ENCODE results near the gene FNBP1.
"Not testable (repeated sequence)": the region's sequence is repeated elsewhere in the genome, so short reads cannot be mapped to it uniquely, and the experiment has no call there.

The FNBP1 gene

GRCh38 chr9:129914051-129914450 is 128.9 kb downstream of the FNBP1 start:
- DNase-seq = no peak

DNA sequence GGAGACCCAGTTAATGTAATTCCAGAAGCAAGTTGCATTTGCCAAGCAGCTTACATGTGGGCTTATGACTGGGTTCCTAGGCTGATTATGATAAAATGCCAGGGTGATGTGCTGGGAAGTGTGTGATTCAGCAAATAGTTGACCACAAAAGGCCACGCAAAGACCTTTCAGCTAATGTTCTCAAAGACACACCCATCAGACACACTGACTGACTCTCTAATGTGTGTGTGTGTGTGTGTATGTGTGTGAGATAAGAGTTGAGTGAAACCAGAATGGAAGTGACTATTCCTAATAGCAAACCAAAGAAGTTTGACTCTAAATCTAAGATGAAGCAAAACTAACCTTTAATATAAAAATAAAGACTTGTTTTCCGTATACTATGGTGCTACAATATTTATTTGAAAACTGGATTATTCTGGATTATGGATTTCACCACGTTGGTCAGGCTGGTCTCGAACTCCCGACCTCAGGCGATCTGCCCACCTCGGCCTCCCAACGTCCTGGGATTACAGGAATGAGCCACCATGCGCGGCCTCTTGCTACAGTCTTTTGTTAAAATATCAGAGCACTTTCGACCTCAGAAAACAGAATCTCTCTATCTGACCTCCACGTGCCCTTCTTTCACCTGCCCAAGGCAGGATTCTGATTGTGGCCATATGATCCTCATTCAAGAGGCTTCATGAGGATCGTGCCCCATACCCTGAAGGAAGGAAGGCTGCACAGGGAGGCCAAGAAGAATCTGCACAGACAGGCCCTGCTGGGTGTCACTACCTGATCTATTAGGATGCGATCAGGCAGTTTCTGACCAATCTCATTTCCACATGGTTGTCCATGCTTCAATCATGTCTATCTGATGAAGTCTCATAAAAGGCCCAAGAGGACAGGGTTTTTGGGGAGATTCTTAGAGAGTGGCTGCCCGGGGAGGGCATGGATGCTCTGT is 132.1 kb downstream of the FNBP1 start:
- no peak for DNase-seq

DNA sequence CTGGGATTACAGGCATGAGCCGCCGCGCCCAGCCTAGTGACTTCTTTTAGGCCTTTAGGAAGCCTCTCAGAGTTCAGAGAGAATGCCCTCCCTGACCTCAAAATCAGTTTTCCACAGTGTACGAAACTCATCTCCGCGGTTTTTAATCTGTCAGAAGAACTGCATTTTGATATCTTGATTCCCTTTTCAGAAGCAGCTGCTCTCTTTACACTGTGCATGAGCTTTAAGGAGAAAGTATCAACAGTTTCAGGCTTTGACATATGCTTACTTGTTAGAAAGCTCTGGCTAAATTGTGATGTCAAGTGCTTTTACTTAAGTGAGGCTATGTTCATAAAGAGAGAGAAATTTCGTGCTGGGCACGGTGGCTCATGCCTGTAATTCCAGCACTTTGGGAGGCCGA is 133.1 kb downstream of the FNBP1 start:
- DNase-seq = no peak

DNA sequence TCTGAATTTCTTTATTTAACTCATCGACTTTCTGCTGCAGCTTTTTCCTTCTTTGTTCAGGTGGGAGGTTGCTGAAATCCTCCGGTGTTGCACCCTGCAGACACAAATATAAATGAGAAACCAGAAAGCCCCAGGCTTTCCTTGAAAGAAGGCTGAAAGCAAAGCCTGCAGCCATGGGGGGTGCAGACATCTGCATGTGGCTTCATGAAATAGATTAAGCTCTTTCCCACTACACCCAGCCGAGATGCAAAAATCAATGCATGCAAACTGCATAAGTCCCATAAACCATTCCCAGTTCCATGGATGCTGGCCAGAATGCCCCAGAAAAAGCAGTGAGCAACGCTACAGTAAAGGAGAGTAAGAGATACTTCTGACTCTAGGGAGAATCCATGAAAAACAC is 134.1 kb downstream of the FNBP1 start:
- DNase-seq = no peak

DNA sequence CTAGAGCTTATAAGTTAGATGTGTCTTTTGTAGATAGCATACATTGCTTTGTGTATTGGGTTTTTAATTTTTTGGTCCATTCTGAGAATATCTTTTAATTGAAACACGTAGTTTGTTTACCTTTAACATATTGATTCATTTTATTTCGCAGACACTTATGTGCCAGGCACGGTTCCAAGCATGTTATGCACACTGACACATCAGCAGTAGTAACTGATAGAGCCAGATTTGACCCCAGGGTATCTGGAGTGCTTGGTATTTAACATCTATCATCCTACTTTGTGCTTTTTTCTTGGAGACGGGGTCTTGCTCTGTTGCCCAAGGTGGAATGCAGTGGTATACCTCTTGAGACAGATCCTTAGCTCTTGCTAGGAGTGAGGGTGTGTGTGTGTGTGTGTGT is 135.8 kb downstream of the FNBP1 start:
- DNase-seq = no peak

- no peak for DNase-seq
Measured at GRCh38 chr9:129906298-129906697, 136.7 kb downstream of the FNBP1 start.

- DNase-seq = no peak
Measured at GRCh38 chr9:129904734-129905133, 138.3 kb downstream of the FNBP1 start.

DNA sequence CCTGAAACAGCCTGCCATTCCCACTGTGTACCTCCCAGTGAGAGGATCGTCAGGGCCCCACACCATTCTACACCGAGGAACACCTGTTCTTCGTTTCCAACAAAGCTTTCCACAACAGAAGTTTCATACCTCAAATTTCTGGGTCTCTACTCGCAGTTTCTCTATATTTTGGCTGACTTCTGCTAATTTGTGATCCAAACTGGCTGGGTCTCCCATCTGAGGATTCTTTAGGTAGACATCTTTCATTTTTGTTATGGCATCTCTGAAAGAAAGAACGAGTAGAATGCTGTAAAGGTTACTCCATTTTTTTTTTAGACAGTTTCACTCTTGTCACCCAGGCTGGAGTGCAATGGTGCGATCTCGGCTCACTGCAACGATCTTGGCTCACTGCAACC is 140.3 kb downstream of the FNBP1 start:
- DNase-seq = no peak

- DNase-seq = no peak
Measured at GRCh38 chr9:129901993-129902739, 140.8 kb downstream of the FNBP1 start.

DNA sequence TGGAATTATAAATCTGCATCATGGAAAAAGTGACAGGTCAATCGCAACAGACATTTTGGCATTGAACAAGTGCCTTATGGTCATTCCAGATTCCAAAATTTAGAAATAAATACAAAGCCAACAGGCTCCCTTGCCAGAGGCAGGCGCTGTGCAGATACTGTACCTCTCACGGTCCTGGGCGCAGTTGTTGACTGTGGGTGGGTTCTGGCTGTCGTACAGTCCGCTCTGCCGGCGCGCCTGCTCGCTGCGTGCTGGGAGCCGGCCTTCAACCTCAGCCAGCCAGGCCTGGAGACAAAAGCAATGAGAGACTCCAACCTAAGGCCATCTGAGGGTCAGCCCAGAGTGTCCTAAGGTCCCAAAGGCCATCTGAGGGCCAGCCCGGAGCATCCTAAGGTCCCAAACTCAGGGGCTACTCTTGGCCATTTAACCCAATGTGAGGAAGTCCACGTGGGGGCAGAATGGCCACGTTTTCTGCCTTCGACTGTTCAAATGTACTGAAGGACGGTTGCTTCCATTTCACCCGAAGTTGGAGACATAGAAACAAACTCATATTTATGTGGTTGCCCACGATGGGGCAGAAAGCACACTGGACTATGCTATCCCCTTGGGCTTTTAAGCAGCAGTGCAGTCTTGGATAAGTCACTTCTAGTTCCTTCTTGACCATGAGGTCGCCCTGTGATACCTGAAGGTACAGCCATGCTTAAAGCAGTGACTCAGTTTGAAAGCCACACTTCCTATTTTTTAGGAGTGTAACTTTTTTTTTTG is 142.5 kb downstream of the FNBP1 start:
- no peak for DNase-seq

GRCh38 chr9:129899620-129900019 is 143.4 kb downstream of the FNBP1 start:
- no peak for DNase-seq

- DNase-seq = no peak
Measured at GRCh38 chr9:129898185-129898584, 144.8 kb downstream of the FNBP1 start.

DNA sequence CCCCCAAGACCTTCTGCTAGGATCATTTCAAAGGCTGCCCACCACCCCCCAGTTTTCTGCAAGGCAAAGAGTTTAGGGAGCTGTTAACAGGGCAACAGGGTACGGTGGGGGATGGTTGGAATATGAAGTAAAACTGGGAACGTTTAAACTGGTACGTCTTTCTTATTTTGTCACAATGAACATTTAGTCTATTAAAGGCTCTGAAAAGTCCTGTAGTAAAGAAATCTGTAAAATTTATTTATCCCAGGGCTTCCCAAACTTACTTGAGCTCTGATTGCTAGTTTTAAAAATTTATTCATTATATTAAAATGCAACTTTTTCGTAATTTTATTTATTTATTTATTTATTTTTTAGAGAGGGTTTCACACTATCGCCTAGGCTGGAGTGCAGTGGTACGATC is 145.7 kb downstream of the FNBP1 start:
- DNase-seq = no peak

DNA sequence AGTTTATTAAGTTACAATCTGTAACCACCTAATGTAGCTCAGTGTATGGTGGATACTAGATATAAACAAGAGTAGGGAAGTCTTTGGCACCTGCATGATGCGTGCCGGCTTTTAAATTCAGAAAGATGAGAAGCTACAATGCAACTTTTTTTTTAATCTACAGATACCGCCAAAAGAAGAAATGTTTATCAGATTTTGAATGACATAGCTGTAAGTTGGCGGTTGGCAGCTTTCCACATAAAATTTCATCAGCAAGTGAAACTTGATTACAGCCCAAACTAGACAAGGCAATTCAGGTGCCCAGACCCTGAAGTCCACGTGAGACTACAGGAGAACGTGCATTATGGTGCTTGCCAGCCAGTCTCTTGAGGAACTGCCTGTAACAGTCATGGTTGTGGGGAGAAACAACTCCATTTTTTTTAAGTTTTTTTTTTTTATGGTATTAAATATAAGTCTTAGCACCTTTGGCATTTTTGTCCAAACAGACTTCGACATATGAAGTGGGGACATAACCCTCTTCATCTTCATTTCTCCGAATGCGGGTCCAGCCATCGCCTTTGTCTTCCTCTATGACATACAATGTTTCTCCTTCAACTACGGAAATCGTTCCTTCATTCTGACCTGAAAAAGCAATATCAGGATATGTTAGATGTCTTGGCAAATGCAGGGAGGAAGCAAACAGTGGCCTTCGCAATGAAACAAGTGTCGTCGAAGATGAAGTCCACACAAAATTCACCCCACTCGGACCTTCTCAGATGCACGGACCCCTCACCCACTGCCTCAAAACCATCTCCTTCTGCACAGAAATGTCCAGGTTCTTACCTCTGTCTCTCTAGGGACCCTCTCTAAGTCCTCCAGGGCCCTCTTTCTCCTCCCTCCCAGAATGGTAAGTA is 147.4 kb downstream of the FNBP1 start:
- peak; percentile 52 for DNase-seq

DNA sequence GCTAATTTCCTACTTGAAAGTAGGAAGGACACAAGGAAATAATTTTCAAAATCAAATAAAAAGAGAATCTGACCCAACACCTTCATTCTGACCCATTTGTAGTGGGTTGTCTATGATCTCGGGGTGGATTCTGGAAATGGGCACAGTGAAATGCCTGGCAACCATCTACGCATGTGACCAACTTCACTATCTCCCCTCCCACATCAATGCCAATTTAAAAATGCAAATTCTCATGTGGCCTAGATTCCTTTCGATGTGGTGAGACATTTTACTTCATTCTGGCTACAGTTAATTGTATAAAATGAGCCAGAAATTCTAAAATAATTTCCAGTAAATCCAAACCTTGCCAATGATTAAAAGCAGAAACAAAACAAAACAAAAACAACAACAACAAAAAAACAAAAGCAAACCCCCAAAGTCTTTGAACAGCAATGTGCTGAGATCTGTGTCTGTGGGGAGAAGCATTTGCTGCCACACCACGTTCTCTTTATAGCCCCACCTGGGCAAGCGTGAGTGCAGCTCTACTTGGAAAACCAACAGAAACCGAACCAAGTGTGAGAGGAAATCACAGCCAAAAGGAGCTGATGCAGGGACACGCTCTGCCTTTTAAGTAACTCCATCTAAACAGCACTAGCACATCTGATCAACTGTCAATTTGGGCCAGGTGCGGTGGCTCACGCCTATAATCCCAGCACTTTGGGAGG is 148.7 kb downstream of the FNBP1 start:
- peak; percentile 31 for DNase-seq

- no peak for DNase-seq
Measured at GRCh38 chr9:129891569-129891968, 151.4 kb downstream of the FNBP1 start.

DNA sequence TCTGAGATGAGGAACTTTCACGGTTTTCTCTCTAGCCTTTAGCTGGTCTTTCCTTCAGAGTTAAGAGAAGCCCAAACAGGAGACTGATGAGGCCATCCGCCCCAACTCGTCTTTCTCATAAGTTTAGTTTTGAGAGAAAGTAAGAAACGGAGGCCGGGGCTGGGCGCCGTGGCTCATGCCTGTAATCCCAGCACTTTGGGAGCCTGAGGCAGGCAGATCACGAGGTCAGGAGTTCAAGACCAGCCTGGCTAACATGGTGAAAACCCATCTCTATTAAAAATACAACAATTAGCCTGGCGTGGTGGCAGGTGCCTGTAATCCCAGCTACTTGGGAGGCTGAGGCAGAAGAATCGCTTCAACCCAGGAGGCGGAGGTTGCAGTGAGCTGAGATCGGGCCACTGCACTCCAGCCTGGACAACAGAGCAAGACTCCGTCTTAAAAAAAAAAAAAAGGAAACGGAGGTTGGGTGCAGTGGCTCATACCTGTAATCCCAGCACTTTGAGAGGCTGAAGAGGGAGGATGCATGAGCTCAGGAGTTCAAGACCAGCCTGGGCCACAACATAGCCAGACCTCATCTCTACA is 152.2 kb downstream of the FNBP1 start:
- not testable (repeated sequence) for DNase-seq

DNA sequence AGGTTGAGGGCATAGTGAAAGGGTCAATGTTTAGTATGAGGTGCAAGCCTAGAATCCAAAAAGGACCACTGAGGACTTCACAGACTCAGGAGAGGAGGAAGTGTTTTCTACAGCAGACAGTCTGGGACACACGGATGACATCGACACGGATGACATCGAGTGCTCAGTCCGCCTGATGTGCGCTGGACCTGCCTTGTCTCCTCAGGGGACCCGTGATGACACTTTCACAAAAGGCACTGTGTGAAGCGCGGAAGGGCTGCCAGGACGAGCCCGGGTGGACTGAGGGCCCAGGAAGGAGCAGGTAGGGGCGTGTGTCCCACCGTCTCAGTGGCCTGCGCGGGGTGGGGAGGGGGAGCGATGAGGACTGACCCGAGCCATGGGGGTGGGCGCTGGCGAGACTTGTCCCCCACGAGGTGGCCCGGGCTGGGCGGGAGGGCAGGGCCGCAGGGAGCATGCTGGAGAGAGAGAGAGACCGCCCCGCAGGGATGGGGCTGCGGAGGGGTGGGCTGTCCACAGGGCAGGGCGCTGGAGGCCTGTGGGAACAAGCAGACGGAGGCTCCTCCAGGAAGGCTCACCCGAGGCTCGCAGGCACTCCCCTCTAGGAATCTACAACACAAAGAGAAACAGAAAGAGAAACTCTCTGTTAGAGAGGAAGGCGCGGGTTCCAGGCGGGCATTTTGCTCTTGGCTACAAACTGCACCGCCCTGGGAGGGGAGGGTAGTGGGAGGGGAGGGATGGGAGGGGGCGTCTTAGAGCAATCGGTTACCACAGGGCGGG is 152.9 kb downstream of the FNBP1 start:
- no peak for DNase-seq

- DNase-seq = no peak
Measured at GRCh38 chr9:129889122-129889940, 153.7 kb downstream of the FNBP1 start.

Data from effector CD4-positive, alpha-beta T cell (primary cell).